Measurements from ENCODE around the gene SLC29A4. TPM values are rescaled to one million over a fixed set of nuclear protein-coding genes. Genes with fewer than 3 reads are reported as not detected.
"Not testable (repeated sequence)": the region's sequence is repeated elsewhere in the genome, so short reads cannot be mapped to it uniquely, and the experiment has no call there.

The SLC29A4 gene
- total RNA-seq, 1 experiment from 2014 or later: 24.5 TPM

- H3K27ac ChIP-seq (ENCODE audit: low read depth, low read length); DNase-seq (ENCODE audit: low read depth, low spot score); intact Hi-C loops (cut with micrococcal nuclease); CTCF ChIA-PET; H3K9me2 ChIP-seq (ENCODE audit: insufficient read depth); H3K36me3 ChIP-seq (ENCODE audit: control insufficient read depth in 1 of 2, insufficient read depth in 2 of 2, low read length in 2 of 2); H3K4me1 ChIP-seq (ENCODE audit: control insufficient read depth in 1 of 2, insufficient read depth in 2 of 2, low read length in 2 of 2); H3K79me2 ChIP-seq (ENCODE audit: insufficient read depth, low read length); H3K4me3 ChIP-seq (replicated peaks in 1 of 2; ENCODE audit: low read depth in 1 of 2, low read length in 2 of 2); H3K9me3 ChIP-seq (ENCODE audit: control insufficient read depth in 1 of 2, insufficient read depth in 1 of 2, low read depth in 1 of 2, low read length in 2 of 2); ATAC-seq; H3K9ac ChIP-seq (ENCODE audit: low read length); H4K20me1 ChIP-seq (ENCODE audit: insufficient read depth); POLR2A ChIA-PET; H2AFZ ChIP-seq (ENCODE audit: low read depth, low read length, poor library complexity, severe bottlenecking); RAD21 ChIA-PET (ENCODE audit: low non-redundant PET in 1 of 2, low total read pairs in 2 of 2, uncharacterized antibody in 2 of 2, unreplicated experiment in 2 of 2); H3K4me2 ChIP-seq (ENCODE audit: low read length); H3K27me3 ChIP-seq (ENCODE audit: insufficient read depth, low read length): not testable (repeated sequence)
- BruUV-seq (replicated peaks): TSS peak; percentile 37
These were observed 30.5 kb downstream of the SLC29A4 start for GRCh38 chr7:5313076-5313885.

- Histone ChIP-seq H4K20me1 (ENCODE audit: insufficient read depth) (no peaks in the 10 kb centered on the region), H3K4me2 (ENCODE audit: low read length) (no peak overlapping the region), H3K4me1 (ENCODE audit: control insufficient read depth in 1 of 2, insufficient read depth in 2 of 2, low read length in 2 of 2) (no peaks in the 10 kb centered on the region), H3K27me3 (ENCODE audit: insufficient read depth, low read length) (no peaks in the 10 kb centered on the region), H2AFZ (ENCODE audit: low read depth, low read length, poor library complexity, severe bottlenecking) (no peak overlapping the region), H3K9me3 (ENCODE audit: control insufficient read depth in 1 of 2, insufficient read depth in 1 of 2, low read depth in 1 of 2, low read length in 2 of 2) (peaks cover 0 to 4% of the 10 kb centered on the region in 2 experiments; a peak in 1 of 4 replicates), H3K79me2 (ENCODE audit: insufficient read depth, low read length) (no peaks in the 10 kb centered on the region), H3K4me3 (replicated peaks in 1 of 2; ENCODE audit: low read depth in 1 of 2, low read length in 2 of 2) (no peak overlapping the region), H3K36me3 (ENCODE audit: control insufficient read depth in 1 of 2, insufficient read depth in 2 of 2, low read length in 2 of 2) (peaks cover 9 to 14% of the 10 kb centered on the region in 2 experiments; a peak in 3 of 4 replicates), H3K9me2 (ENCODE audit: insufficient read depth) (no peaks in the 10 kb centered on the region), H3K9ac (ENCODE audit: low read length) (no peak overlapping the region), H3K27ac (ENCODE audit: low read depth, low read length) (no peak overlapping the region)
- DNase-seq (ENCODE audit: low read depth, low spot score) (no peak), ATAC-seq (no peak)
- intact Hi-C loops (cut with micrococcal nuclease): no loop called here
- ChIA-PET POLR2A (no interaction called here), RAD21 (ENCODE audit: low non-redundant PET in 1 of 2, low total read pairs in 2 of 2, uncharacterized antibody in 2 of 2, unreplicated experiment in 2 of 2) (no interaction called here), CTCF (no interaction called here)
- BruUV-seq (replicated peaks): no TSS peak
- TF ChIP-seq EZH2phosphoT487 (IDR thresholded peaks at IDR 0.05; ENCODE audit: borderline replicate concordance) (no peak), EGR1 (IDR thresholded peaks at IDR 0.05; ENCODE audit: low read depth) (no peak), YY1 (IDR thresholded peaks at IDR 0.05; ENCODE audit: extremely low read depth, insufficient replicate concordance, low read depth, low read length) (no peak), SP1 (IDR thresholded peaks at IDR 0.05; ENCODE audit: low read depth) (no peak), RAD21 (IDR thresholded peaks at IDR 0.05; ENCODE audit: low read depth) (no peak), REST (IDR thresholded peaks at IDR 0.05; ENCODE audit: low read depth) (no peak), CTCF (IDR thresholded peaks at IDR 0.05 in 2 of 3, conservative IDR thresholded peaks at IDR 0.05 in 1 of 3; ENCODE audit: borderline replicate concordance in 1 of 3, insufficient read depth in 1 of 3, low read depth in 2 of 3, low read length in 2 of 3) (no peak), ZFX (IDR thresholded peaks at IDR 0.05) (no peak), ELF1 (IDR thresholded peaks at IDR 0.05; ENCODE audit: borderline replicate concordance, low read depth) (no peak), JUND (IDR thresholded peaks at IDR 0.05) (no peak), ZNF274 (IDR thresholded peaks at IDR 0.05; ENCODE audit: low read depth, low read length) (no peak), CBX3 (IDR thresholded peaks at IDR 0.05; ENCODE audit: low read depth) (no peak), POLR2A (IDR thresholded peaks at IDR 0.05; ENCODE audit: borderline replicate concordance, extremely low read depth, insufficient read depth, insufficient read length) (no peak), FOSL1 (IDR thresholded peaks at IDR 0.05; ENCODE audit: low read depth) (no peak), POLR2AphosphoS5 (IDR thresholded peaks at IDR 0.05; ENCODE audit: low read depth, low read length) (no peak), CEBPB (IDR thresholded peaks at IDR 0.05; ENCODE audit: low read depth) (no peak)
These were observed 32.1 kb downstream of the SLC29A4 start for GRCh38 chr7:5314864-5315263.
